IPS-NIHi11 (cell line): ENCODE results near the gene CNN2.

Experiments
- DNase-seq: peaks from one replicate; pipeline ENCODE4 v3.0.0; 2012; ENCODE audit warnings: mixed read lengths, low spot score

CNN2 gene

DNA sequence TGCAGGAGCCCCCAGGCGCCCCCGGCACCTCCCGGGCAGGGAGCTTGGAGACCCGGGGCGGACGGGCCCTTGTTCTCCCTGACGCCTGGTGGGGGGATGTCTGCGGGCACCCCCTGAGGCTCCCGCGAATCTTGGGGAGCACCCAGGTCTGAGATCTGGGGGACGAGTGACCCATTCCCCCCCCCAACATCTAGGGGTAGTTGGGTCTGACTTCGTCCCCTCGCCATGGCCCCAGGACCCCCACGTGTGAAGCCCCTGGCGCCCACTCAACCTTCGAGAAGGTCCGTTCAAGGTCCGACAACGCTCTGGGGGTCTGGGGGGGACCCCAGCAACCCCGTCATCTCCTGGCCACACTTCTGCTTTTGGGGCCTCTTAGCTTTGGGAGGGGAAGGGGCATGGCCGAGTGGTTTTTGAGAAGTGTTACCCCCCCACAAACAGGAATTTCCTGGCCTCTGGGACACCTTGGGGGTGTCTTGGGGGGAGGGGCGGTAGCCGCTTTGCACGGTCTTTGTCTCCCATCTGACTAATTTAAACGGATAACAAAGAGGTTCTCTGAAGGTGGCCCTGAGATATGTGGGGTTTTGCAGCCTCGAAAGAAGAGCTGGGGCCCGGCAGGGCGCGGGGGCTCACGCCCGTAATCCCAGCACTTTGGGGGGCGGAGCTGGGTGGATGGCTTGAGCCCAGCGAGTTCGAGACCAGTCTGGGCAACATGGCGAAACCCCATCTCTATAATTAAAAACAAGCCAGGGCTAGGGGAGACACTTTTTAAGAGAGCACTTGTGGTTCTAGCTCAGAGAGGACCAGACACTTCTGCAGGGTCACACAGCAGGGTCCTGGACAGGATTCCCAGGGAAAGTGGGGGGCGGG lies 608 bp downstream of the CNN2 start:
- no peak for DNase-seq

DNA sequence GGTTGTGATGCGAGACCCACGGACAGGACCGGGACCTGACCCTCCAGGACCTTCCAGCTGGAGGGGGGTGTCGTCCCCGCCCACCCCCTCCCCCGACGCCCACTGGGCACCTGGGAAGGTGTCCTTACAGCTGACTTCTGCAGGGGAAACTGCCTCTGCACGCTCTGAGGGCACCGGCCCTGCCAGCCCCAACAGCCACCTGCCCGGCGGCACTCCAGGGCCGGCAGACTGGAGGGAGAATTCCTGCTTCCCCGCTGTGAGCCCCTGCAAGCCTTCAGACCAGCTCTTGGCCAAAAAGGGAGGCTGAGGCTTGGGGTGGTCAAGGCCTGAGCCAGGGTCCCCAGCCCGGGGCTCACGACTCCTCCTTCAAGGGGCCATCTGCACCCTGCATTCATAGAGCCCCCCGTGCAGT lies 1.2 kb downstream of the CNN2 start:
- DNase-seq = no peak

DNA sequence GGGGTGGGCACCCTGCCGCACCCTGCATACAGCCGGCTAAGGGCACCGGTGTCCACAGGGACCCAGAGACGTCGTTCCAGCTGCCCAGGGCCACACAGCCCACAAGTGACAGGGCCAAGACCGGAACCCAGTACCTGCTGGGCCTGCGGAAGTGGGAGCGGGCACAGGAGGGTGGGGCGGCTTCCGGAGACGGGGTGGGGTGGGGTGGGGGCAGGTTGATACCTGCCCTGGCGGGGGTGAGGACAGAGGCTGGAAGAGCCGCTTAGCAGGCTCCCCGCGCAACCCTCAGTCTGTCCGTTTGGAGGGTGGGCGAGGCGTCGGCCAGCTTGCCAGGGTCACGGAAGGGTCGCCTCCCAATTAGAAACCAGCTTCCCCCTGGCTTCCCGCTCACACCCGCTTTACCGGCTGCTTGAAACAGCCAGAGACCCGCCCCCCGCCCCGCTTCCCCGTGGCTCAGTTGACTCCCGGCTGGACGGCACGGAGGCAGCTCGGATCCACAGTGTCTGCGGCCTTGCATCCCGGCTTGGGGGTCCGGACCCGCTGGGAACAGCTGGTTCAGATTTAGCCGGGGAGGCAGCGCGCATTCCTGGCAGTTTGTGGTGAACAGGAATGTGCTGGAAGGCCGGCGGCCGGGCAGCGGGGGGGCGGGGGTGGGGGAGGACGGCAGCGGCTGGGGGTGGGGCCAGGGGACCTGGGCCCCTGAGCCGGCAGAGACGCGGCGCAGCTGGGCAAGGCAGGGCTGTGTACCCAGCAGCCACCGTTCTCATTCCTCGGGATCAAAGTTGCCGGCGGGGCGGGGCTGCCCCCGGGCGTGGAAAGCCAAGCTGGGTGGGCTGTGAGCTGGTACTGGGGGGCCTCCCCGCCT lies 1.9 kb downstream of the CNN2 start:
- peak; percentile 85 for DNase-seq

DNA sequence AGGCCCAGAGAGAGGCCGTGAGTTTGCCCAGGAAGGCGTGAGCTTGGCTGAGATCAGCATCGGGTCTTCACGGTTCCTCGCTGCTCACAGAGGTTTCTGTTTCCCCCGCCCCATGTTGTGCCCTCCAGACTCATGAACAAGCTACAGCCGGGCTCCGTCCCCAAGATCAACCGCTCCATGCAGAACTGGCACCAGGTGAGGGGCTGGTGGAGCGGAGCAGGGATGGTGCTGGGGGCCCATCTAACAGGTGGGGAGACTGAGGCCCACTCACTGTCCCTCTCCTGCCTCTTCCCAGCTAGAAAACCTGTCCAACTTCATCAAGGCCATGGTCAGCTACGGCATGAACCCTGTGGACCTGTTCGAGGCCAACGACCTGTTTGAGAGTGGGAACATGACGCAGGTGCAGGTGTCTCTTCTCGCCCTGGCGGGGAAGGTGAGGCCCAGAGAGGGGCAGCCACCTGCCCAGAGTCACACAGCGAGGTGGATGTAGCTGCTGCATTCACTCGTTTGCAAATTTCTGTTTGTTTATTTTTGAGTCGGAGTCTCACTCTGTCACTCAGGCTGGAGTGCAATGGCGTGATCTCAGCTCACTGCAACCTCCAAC lies 6.0 kb downstream of the CNN2 start:
- DNase-seq = no peak

DNA sequence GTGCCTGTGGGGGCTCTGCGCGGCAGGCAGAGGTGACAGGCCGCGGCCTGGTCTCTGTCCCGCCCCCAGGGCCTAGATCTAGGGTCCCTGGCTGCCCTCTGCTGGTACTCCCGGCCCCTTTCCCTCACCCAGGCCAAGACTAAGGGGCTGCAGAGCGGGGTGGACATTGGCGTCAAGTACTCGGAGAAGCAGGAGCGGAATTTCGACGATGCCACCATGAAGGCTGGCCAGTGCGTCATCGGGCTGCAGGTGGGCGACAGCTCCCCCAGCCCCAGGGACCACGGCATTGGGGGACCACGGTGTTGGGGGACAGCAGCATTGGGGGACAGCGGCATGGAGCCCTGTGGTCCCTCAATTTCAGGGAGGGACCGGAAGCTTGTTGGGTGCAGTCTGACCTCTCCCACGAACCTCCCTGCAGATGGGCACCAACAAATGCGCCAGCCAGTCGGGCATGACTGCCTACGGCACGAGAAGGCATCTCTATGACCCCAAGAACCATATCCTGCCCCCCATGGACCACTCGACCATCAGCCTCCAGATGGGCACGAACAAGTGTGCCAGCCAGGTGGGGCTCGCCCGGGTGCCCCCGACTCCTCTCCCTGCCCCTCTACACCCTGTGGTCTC lies 9.7 kb downstream of the CNN2 start:
- no peak for DNase-seq

DNA sequence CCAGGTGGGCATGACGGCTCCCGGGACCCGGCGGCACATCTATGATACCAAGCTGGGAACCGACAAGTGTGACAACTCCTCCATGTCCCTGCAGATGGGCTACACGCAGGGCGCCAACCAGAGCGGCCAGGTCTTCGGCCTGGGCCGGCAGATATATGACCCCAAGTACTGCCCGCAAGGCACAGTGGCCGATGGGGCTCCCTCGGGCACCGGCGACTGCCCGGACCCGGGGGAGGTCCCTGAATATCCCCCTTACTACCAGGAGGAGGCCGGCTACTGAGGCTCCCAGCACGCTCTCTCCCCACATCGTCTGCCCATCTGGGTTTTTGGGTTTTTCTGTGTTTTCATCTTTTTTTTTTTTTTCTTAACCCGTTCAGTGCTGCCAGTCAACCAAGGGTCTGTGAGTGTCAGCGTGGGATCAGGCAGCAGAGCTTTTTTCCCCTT lies 11.2 kb downstream of the CNN2 start:
- DNase-seq = no peak

DNA sequence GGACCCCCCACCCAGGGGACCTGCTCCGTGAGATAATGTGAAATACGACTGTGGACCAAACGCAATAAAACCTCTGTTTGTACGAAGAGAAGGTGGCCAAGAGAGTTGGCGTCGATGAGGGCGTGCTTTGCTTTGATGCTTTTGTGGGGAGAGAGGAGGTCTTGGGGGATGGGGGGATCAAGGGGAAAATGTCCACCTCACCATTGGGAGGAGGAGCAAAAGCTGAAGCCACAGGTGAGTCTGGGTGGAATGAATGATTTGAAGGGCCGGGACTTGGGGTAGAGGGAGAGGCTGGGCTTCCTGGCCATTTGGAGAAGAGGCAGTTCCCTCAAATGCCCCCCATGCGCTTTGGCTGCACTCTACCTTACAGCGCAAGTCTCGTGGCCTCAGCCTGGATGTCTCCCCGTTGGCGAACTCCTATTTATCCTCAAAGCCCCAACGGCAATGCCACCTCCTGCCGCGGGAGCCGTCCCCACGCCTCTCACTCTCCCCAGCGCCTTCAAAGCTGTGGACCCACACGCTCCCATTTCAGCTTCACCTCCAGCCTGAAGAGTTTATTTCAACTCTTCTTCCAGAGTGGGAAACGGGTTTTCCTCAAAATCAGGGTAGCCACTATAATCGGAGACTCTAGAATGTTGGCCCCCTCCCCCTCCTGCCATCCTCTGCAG lies 12.7 kb downstream of the CNN2 start:
- DNase-seq = no peak

DNA sequence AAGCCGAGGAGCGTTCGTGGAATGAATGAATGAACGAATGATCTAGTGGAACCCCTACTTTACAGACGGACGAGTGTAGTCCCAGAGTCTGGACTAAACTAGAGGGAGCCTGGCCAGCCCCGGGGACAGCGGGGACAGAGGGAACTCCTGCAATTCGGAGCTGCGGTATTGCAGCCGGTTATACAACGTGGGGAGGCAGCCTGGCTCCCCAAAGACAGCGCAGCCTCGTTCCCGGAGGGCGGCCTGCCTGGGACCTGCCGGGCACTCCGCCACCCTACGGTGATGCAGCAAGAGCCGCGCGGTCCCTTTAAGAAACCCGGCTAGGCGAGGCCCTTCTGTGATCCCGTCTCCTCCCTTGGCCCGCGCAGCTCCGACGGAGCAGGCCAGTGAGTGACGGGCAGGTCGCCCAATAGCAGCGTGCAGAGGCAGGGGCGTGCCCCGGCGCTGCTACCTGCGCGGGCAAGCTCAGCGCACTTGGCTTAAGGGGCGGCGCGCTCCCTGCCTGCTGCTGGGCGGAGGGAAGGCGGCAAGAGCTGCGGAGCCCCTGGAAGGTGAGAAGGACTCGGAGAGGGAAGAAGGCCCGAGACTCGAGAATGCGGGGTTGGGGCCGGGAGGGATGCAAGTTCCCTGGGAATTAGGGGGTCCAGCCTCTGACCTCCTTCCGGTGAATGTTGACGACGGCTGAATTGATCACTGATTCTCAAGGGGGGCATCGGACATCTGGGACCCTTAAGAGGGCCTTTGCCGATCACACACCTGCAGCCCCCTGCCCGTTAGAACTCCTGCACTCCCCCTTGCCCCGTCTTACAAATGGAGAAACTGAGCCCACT lies 13.5 kb downstream of the CNN2 start, which contains the start of gene ABCA7:
Gene ABCA7, plus strand, starts transcription at position 462 of the 830 bp plus-strand sequence. CDS start 1,255 bp downstream, outside the sequence.
- peak; percentile 85 for DNase-seq

DNA sequence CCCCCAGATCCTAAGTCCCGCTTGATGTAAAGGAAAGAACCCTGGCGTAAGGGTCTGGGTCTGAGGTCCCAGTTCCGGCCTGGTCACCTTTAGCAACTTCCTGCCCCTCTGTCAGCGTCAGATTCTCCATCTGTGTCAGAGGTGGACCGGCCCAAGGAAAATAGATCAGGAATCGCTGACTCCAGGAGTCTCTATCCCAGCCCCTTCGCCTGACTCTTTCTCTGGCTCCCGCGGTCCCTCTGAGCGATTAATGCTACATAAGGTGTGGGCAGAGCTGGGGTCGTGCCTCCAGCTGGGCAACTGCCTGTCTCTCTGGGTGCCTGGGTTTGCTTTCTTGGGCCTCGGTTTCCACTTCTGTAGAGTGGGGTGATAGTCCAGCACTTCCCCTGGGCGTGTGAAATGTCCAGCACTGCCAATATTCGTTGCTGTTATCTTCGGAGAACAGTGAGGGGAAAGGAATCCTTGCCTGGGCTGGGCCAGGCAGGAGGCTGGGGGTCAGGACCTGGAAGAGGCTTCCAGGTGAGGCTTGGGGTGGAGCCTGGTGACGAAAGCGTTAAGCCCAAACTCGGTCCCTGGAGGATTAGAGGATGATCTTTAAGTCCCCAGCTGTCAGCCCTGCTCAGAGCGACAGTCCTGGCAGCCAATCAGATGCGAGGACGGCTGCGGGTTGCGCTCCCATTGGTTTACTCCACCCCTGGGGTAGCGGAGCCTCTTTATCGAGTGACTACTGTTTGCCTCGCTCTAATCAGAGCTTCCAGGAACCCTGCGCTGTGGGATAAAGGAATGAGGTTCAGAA lies 14.3 kb downstream of the CNN2 start:
- peak; percentile 90 for DNase-seq

DNA sequence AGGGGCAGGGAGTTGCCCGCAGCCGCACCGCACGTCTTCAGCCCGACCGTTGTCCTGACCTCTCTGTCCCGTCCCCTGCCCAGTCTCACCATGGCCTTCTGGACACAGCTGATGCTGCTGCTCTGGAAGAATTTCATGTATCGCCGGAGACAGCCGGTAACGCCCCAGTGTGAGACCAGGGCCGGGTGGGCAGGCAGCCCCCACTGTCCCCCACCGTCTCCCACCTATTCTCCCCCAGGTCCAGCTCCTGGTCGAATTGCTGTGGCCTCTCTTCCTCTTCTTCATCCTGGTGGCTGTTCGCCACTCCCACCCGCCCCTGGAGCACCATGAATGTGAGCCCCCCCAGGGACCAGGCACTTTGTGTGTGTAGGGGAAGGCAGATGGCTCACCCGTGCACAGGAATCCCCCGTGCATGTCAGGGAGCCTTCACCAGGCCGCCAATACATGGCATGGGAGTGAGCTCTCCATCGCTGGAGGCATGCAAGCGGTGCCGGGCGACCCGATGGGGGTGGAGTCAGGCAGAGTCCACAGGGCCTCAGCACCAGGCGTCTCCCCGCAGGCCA lies 14.9 kb downstream of the CNN2 start:
- no peak for DNase-seq

DNA sequence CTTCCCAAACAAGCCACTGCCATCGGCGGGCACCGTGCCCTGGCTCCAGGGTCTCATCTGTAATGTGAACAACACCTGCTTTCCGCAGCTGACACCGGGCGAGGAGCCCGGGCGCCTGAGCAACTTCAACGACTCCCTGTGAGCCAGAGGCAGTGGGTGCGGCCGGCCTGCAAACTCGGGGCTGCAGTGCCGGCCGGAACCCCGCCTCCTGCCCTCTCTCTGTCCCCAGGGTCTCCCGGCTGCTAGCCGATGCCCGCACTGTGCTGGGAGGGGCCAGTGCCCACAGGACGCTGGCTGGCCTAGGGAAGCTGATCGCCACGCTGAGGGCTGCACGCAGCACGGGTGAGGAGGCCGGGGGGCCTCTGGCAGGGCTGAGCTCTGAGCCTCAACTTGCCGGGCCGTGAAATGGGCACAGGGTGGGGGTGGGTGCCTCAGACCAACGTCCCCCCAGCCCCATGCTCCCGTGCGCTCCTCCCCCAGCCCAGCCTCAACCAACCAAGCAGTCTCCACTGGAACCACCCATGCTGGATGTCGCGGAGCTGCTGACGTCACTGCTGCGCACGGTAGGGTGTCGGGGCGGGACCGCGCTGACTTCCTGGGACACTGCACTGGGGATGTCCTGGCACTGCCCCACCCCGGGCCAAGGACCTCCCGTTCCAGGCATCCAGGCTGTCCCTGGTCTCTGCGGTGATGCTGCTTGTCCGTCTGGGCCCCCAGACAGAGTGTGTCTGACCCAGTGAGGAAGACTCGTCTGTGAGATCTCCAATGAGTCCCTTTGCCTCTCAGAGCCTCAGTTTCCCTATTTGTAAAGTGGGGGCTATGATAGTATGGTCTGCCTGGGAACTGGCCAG lies 15.7 kb downstream of the CNN2 start:
- DNase-seq = no peak

DNA sequence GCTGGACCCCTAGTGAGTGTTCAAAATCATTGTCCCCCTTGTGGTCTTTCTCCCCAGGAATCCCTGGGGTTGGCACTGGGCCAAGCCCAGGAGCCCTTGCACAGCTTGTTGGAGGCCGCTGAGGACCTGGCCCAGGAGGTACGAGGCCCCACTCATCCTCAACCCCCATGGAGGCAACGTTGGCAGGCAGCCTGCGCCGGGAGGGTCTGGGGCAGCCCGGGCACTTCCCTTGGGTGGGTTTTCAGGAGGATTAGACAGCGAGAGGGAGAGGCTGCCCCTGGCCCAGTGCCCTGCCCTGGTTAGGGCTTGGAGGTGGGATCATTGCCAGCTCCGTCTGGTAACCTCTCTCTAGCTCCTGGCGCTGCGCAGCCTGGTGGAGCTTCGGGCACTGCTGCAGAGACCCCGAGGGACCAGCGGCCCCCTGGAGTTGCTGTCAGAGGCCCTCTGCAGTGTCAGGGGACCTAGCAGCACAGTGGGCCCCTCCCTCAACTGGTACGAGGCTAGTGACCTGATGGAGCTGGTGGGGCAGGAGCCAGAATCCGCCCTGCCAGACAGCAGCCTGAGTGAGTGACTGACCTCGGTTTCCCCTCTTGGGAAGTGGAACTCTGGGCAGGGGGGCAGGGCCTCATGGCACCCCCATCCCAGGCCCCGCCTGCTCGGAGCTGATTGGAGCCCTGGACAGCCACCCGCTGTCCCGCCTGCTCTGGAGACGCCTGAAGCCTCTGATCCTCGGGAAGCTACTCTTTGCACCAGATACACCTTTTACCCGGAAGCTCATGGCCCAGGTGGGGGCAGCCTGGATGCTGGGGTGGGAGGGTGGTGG lies 16.5 kb downstream of the CNN2 start:
- peak; percentile 15 for DNase-seq

DNA sequence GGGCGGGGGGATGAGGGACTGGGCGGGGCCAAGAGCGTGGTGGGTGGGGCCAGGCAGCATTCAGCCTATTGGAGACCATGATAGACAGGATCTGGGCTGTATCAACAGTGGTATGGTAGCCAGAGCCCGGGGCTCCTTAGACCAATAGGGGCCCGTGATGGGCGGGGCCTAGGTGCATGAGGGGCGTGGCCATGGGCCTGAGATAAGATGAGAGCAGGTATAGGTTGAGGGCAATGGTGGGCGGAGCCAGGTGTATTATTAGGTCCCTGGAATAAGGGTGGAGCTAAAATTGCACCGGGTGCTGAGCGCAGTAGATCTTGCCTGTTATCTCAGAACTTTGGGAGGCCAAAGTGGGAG lies 18.8 kb downstream of the CNN2 start:
- DNase-seq = peak; percentile 83

DNA sequence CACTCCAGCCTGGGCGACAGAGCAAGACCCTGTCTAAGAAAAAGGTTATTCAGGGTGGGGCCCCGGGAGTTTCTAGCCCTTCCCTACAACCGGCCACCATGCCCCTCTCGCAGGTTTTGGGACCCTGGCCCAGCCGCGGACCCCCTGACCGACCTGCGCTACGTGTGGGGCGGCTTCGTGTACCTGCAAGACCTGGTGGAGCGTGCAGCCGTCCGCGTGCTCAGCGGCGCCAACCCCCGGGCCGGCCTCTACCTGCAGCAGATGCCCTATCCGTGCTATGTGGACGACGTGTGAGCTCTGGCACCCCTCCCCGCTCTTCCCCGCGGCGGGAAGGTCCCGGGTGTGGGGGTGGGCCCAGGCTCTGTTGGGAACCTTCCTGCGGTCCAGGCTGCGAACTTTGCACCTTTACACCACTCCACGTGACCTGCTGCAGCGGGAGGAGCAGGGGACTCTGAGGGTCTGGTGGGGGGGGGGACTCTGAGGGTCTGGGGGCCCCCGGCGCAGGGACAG lies 19.8 kb downstream of the CNN2 start:
- no peak for DNase-seq

DNA sequence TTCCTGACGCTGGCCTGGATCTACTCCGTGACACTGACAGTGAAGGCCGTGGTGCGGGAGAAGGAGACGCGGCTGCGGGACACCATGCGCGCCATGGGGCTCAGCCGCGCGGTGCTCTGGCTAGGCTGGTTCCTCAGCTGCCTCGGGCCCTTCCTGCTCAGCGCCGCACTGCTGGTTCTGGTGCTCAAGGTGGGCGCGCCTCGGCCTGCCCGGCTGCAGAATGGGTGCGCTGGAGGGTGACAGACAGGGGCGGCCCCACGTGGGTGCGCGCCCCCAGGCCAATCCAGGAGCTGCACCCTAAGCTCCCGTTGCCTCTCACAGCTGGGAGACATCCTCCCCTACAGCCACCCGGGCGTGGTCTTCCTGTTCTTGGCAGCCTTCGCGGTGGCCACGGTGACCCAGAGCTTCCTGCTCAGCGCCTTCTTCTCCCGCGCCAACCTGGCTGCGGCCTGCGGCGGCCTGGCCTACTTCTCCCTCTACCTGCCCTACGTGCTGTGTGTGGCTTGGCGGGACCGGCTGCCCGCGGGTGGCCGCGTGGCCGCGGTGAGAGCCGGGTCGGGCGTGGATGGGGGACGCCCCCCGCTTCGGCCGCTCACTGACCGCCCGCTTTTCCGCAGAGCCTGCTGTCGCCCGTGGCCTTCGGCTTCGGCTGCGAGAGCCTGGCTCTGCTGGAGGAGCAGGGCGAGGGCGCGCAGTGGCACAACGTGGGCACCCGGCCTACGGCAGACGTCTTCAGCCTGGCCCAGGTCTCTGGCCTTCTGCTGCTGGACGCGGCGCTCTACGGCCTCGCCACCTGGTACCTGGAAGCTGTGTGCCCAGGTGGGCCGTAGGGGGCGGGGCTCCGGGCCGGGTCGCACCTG lies 20.7 kb downstream of the CNN2 start:
- no peak for DNase-seq

DNA sequence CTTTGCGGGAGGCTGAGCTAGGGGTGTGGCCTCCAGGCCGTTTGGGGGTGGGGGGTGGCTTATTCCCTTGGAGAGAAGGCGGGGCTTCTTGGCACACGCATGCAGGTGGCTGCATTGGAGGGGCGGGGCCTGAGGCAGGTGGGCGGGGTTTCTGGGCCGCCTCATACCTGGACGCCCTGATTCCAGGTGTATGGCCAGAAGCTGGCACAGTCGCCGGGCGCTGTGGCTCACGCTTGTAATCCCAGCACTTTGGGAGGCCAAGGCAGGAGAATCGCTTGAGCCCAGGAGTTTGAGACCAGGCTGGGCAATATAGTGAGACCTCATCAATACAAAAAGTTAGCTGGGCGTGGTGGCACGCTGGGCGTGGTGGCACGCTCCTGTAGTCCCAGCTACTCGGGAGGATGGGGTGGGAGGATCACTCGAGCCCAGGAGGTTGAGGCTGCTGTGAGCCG lies 21.3 kb downstream of the CNN2 start:
- peak; percentile 69 for DNase-seq
